H1 (cell line): ENCODE measurements around the gene OTC. TPM values are rescaled to one million over a fixed set of nuclear protein-coding genes. Genes with fewer than 3 reads are reported as not detected.

Experiments
- CBX8 ChIP-seq: fragments of 300-800, 300-1000 bp; sonication (generic); IDR thresholded peaks from 2 replicates; pipeline ENCODE4 v1.7.1; 2016; ENCODE audit warnings: low read depth, low read length, borderline replicate concordance
- KDM4A ChIP-seq: IDR thresholded peaks from one replicate; pipeline ENCODE4 v1.7.1; 2012; ENCODE audit warnings: low read depth, mild to moderate bottlenecking, moderate library complexity, low read length, inconsistent platforms; ENCODE audit not compliant: severe bottlenecking
- polyA plus RNA-seq, 7 experiments: library from polyadenylated mRNA; depleted of rRNA in 3 of 7; stranded (reverse) in 5 of 7; unstranded in 2 of 7; fragments of >200 nt in 5 of 7; fragments of 200-250 nt in 2 of 7; gene quantifications; 1 replicate in 5 of 7; 2 replicates in 1 of 7; 4 replicates in 1 of 7; pipeline versions ENCODE4 v1.2.1 to v1.2.3, GENCODE V29; 2011 to 2013; ENCODE audit warnings: missing spikeins in 2 of 7, mixed read lengths in 2 of 7
- total RNA-seq: library from RNA; stranded (reverse); fragmentation: NEBNext Ultra II Directional; extraction: Animal tissue kit (Norgen Biotek cat#: 25700); gene quantifications from 2 replicates; pipeline ENCODE4 v1.2.1, GENCODE V29; 2021

The OTC gene
- total and polyA plus RNA-seq, 2 of the 8 experiments (the other 6 are each of a cell fraction or from before 2014, with no cell fraction given), result not detected

GRCh38 chrX:38402118-38402517 is 49.7 kb downstream of the OTC start (continued):
- TF ChIP-seq KDM4A (no peak), CBX8 (no peak)
